Ishikawa (cell line): ENCODE measurements around the gene CELF2.

Source experiments
- CEBPB ChIP-seq: IDR thresholded peaks from 2 replicates; pipeline ENCODE4 v1.6.1; 2012
- MAX ChIP-seq: IDR thresholded peaks from 2 replicates; pipeline ENCODE4 v1.6.1; 2012
- TCF12 ChIP-seq: IDR thresholded peaks from 2 replicates; pipeline ENCODE4 v1.6.1; 2012; ENCODE audit warnings: low read depth
- ZBTB7A ChIP-seq: IDR thresholded peaks from 2 replicates; pipeline ENCODE4 v1.6.1; 2012; ENCODE audit warnings: low read depth

- TF ChIP-seq TCF12, result no peak
- no peak for TF ChIP-seq MAX
- TF ChIP-seq CEBPB, result no peak
- TF ChIP-seq ZBTB7A, result no peak
Observed at GRCh38 chr10:11143242-11143641, 125.6 kb downstream of the CELF2 start.
